GM12878 (cell line): ENCODE measurements around the gene ATXN1. TPM values are rescaled to one million over a fixed set of nuclear protein-coding genes. Genes with fewer than 3 reads are reported as not detected.

ENCODE experiments used
- ATAC-seq: fragments of 200-7000 bp; cut with Tn5 transposase; 3 replicates; pipeline ENCODE4 v1.9.1; 2020; ENCODE audit warnings: mild to moderate bottlenecking, moderate library complexity
- BruUV-seq: library from RNA; stranded (reverse); fragments of 400-500 nt; replicated peaks from 2 replicates; lab custom pipeline; 2021; lab: Mats Ljungman, UMichigan
- CTCF ChIA-PET: fragments of 300-600 bp; sonication (Branson Sonifier 250); formaldehyde crosslinking; extraction: SDS; loops from one replicate; lab custom pipeline; 2021; ENCODE audit warnings: inconsistent platforms; lab: Yijun Ruan, JAX
- POLR2A ChIA-PET: fragments of 350-600 bp; formaldehyde crosslinking; extraction: SDS; loops from one replicate; lab custom pipeline; 2021; ENCODE audit warnings: inconsistent platforms; lab: Charles Lee
- RAD21 ChIA-PET: fragments of 300-600 bp; sonication (Branson Sonifier 250); formaldehyde crosslinking; loops from one replicate; lab custom pipeline; 2023; ENCODE audit warnings: antibody characterized with exemption; ENCODE audit not compliant: unreplicated experiment; lab: Charles Lee
- SMC1A ChIA-PET: fragments of 300-600 bp; sonication (Branson Sonifier 250); formaldehyde crosslinking; loops from one replicate; lab custom pipeline; 2023; ENCODE audit not compliant: unreplicated experiment, uncharacterized antibody; lab: Charles Lee
- DNase-seq: peaks from one replicate; pipeline ENCODE4 v3.0.0-alpha.2; 2011; ENCODE audit warnings: low read depth, low spot score
- FAIRE-seq: peaks from 3 replicates; lab custom pipeline; 2011; peaks lifted over from hg19 to GRCh38; lab: Jason Lieb, UNC
- H2AFZ ChIP-seq: 2 replicates; pipeline ENCODE4 v1.6.0; 2011; ENCODE audit warnings: low read depth, low read length, control low read depth; ENCODE audit not compliant: control insufficient read depth
- H3K27ac ChIP-seq: 2 replicates; pipeline ENCODE4 v1.5.1; 2011; ENCODE audit warnings: control low read depth; ENCODE audit not compliant: control insufficient read depth, insufficient read depth
- H3K27me3 ChIP-seq, 2 experiments: replicated peaks in 1 of 2; 2 replicates each; pipeline versions ENCODE4 v1.6.0 to v1.6.1; 2011; ENCODE audit warnings: low read length in 1 of 2; ENCODE audit not compliant: control insufficient read depth in 2 of 2, insufficient read depth in 2 of 2
- H3K36me3 ChIP-seq, 2 experiments: 2 replicates each; pipeline ENCODE4 v1.5.1; 2011; ENCODE audit warnings: low read length in 1 of 2; ENCODE audit not compliant: control insufficient read depth in 2 of 2, insufficient read depth in 2 of 2
- H3K4me1 ChIP-seq: 2 replicates; pipeline ENCODE4 v1.6.1; 2011; ENCODE audit warnings: mild to moderate bottlenecking, low read length, moderate library complexity, mixed read lengths; ENCODE audit not compliant: control insufficient read depth, insufficient read depth
- H3K4me2 ChIP-seq: 2 replicates; pipeline ENCODE4 v1.6.0; 2011; ENCODE audit warnings: control low read depth; ENCODE audit not compliant: control insufficient read depth, insufficient read depth
- H3K4me3 ChIP-seq: fragments of 200-600 bp; sonication (generic); 2 replicates; pipeline ENCODE4 v1.5.1; 2016
- H3K79me2 ChIP-seq: 2 replicates; pipeline ENCODE4 v1.6.0; 2011; ENCODE audit warnings: low read length; ENCODE audit not compliant: control insufficient read depth, insufficient read depth
- H3K9ac ChIP-seq: 2 replicates; pipeline ENCODE4 v1.8.0; 2011; ENCODE audit warnings: low read length, control low read depth, mixed read lengths; ENCODE audit not compliant: control insufficient read depth, insufficient read depth
- H3K9me3 ChIP-seq: replicated peaks from 3 replicates; pipeline ENCODE4 v1.5.1; 2011; ENCODE audit warnings: mild to moderate bottlenecking, low read length; ENCODE audit not compliant: control insufficient read depth, insufficient read depth
- H4K20me1 ChIP-seq: 2 replicates; pipeline ENCODE4 v1.6.0; 2011; ENCODE audit not compliant: control insufficient read depth, insufficient read depth
- CREB1 ChIP-seq: IDR thresholded peaks from 2 replicates; pipeline ENCODE4 v1.6.1; 2012; ENCODE audit warnings: low read depth, mild to moderate bottlenecking, inconsistent platforms
- MEF2A ChIP-seq: IDR thresholded peaks from 2 replicates; pipeline ENCODE4 v1.6.1; 2011; ENCODE audit warnings: low read depth, mild to moderate bottlenecking, low read length, moderate library complexity; ENCODE audit not compliant: insufficient read depth
- PML ChIP-seq: IDR thresholded peaks from 2 replicates; pipeline ENCODE4 v1.6.1; 2012; ENCODE audit warnings: low read length, inconsistent platforms
- POLR2A ChIP-seq: IDR thresholded peaks from 2 replicates; pipeline ENCODE4 v1.6.1; 2011; ENCODE audit warnings: low read depth, mild to moderate bottlenecking, low read length
- POLR2AphosphoS5 ChIP-seq: IDR thresholded peaks from 2 replicates; pipeline ENCODE4 v1.6.1; 2011; ENCODE audit warnings: mild to moderate bottlenecking, low read length, inconsistent platforms
- RELA ChIP-seq: fragments of 450-650 bp; IDR thresholded peaks from 2 replicates; pipeline ENCODE4 v1.8.0; 2014; ENCODE audit warnings: borderline replicate concordance; ENCODE audit not compliant: partially characterized antibody
- RFX5 ChIP-seq: IDR thresholded peaks from 2 replicates; pipeline ENCODE4 v1.6.1; 2011; ENCODE audit warnings: low read depth, low read length, improper control_type of control experiment
- SMAD1 ChIP-seq: fragments of 450-650 bp; IDR thresholded peaks from 2 replicates; pipeline ENCODE4 v1.6.1; 2018; ENCODE audit warnings: mild to moderate bottlenecking, low read depth; ENCODE audit not compliant: partially characterized antibody
- WGBS: methylation state at CpG from one replicate; pipeline ENCODE4 v1.1.6; 2016; ENCODE audit warnings: low lambda C conversion rate; ENCODE audit not compliant: insufficient replicate concordance, insufficient coverage; ENCODE audit errors: missing lambda C conversion rate; 5-methylcytosine and 5-hydroxymethylcytosine counted together
- in situ Hi-C: fragments of 300-500 bp; cut with MboI; formaldehyde crosslinking; loops from 9 replicates; pipeline ENCODE4 v1.14.3; 2018; ENCODE audit warnings: mixed read lengths
- intact Hi-C: fragments of 100-400 bp; cut with micrococcal nuclease; formaldehyde crosslinking; loops from one replicate; pipeline ENCODE4 v1.14.2; 2022; ENCODE audit not compliant: unreplicated experiment
- polyA plus RNA-seq, 11 experiments: library from polyadenylated mRNA; depleted of rRNA in 4 of 11; unstranded in 6 of 11; stranded (reverse) in 5 of 11; fragments of >200 nt; fragmentation: Nextera tagmentation in 4 of 11; fragmentation: Illumina TruSeq in 1 of 11; extraction: Ambion mirVana in 4 of 11; extraction: Trizol in 1 of 11; gene quantifications; 1 replicate in 1 of 11; 2 replicates in 10 of 11; pipeline versions ENCODE4 v1.2.1 to v1.2.3, GENCODE V29; 2011 to 2016; ENCODE audit warnings: inconsistent platforms in 2 of 11, missing spikeins in 2 of 11, low read depth in 1 of 11
- total RNA-seq, 4 experiments: library from RNA; depleted of rRNA in 3 of 4; stranded (reverse); fragments of >200 nt in 3 of 4; fragmentation: Illumina TruSeq in 1 of 4; extraction: Trizol in 1 of 4; gene quantifications; 2 replicates each; pipeline versions ENCODE4 v1.2.1 to v1.2.3, GENCODE V29; 2013 to 2021

The ATXN1 gene
- total and polyA plus RNA-seq, 10 of the 15 experiments (the other 5 are each of a cell fraction or from before 2014, with no cell fraction given), result 12.2 to 51.2 (median 20.5) TPM

- ChIA-PET RAD21 (interaction anchor here (1.0 to 9.3 kb wide), 5 partner anchors 16 to 76 kb away, joined by 3 to 99 read pairs (median 9); no protein-coding TSS in a partner anchor), CTCF (interaction anchor here (0.6 to 5.3 kb wide), 4 partner anchors 11 to 496 kb away, joined by 3 to 23 read pairs (median 3); no protein-coding TSS in a partner anchor), POLR2A (interaction anchor here (1.3 to 3.2 kb wide), 3 partner anchors 18 to 36 kb away, joined by 3 to 36 read pairs (median 6); no protein-coding TSS in a partner anchor), SMC1A (interaction anchor here (1.4 to 15.6 kb wide), 5 partner anchors 13 to 53 kb away, joined by 3 to 314 read pairs (median 6); no protein-coding TSS in a partner anchor)
- Histone ChIP-seq H2AFZ (no peak overlapping the region; the same call in 1 of the 2 replicates), H3K27me3 (no peaks in the 10 kb centered on the region), H3K79me2 (peaks cover 23% of the 10 kb centered on the region), H3K4me2 (peak overlapping the region; percentile 36; the same call in 1 of the 2 replicates), H3K9me3 (no peaks in the 10 kb centered on the region; the same call in 2 of the 3 replicates), H3K36me3 (peaks cover 0 to 8% of the 10 kb centered on the region in 2 experiments; a peak in 2 of 4 replicates), H3K27ac (peak overlapping the region; percentile 61), H3K4me3 (no peak overlapping the region), H4K20me1 (no peaks in the 10 kb centered on the region), H3K4me1 (peaks cover 63% of the 10 kb centered on the region), H3K9ac (peak overlapping the region; percentile 9)
- FAIRE-seq (no peak), ATAC-seq (no peak), DNase-seq (no peak)
- in situ Hi-C loops (no loop called here), intact Hi-C loops (no loop called here)
- TF ChIP-seq CREB1 (peak; percentile 26; the same call in 1 of the 2 replicates), RELA (no peak), MEF2A (no peak), POLR2A (peak; percentile 12; the same call in 1 of the 2 replicates), PML (0 out of 2 replicates have a peak, but pooled peaks have one; percentile 34), POLR2AphosphoS5 (0 out of 2 replicates have a peak, but pooled peaks have one; percentile 38)
- BruUV-seq, result no TSS peak
- 46% methylated on average over 2 of the region's 2 CpGs for WGBS
Measured at GRCh38 chr6:16436550-16436949, 324.7 kb downstream of the ATXN1 start.

DNA sequence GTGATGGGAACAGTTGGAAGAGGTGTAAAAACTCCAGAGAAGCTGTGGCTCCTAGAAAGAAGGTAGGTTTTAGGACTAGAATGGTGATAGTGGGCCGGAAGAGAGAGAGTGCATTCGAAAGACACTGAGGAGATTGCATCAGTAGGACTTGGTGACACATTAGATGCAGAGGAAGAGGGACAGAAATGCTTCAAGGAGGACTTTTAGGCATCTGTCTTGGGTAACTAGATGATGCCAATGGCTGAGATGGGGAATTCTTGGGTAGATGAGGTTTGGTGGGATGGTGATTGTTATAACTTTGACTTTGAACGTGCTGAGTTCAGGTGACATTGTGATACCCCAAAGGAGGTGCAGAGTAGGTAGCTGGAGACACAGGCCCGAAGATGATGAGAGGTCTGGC lies 326.4 kb downstream of the ATXN1 start:
- no TSS peak for BruUV-seq

More for the DNA sequence above, 326.4 kb downstream of the ATXN1 start:
- peaks cover 0 to 9% of the 10 kb centered on the region in 2 experiments; a peak in 3 of 4 replicates for H3K36me3 ChIP-seq
- H4K20me1 ChIP-seq, result no peaks in the 10 kb centered on the region
- H3K79me2 ChIP-seq, result peaks cover 19% of the 10 kb centered on the region
- H3K4me2 ChIP-seq, result no peak overlapping the region
- H3K4me1 ChIP-seq, result peaks cover 67% of the 10 kb centered on the region
- no peak for TF ChIP-seq SMAD1
- no peak for TF ChIP-seq RFX5
- in situ Hi-C loops, result no loop called here
- POLR2A ChIA-PET, result interaction anchor here (0.6 to 2.5 kb wide), 4 partner anchors 11 to 279 kb away, joined by 4 to 6 read pairs (median 5); no protein-coding TSS in a partner anchor
- H2AFZ ChIP-seq, result no peak overlapping the region
- ATAC-seq (no peak), FAIRE-seq (no peak), DNase-seq (no peak)
- SMC1A ChIA-PET, result interaction anchor here (1.1 to 15.6 kb wide), 6 partner anchors 11 to 49 kb away, joined by 3 to 314 read pairs (median 14); no protein-coding TSS in a partner anchor
- H3K27ac ChIP-seq, result 0 out of 2 replicates have a peak overlapping the region, but pooled peaks have one; percentile 20
- no peak overlapping the region for H3K9ac ChIP-seq
- H3K4me3 ChIP-seq, result no peak overlapping the region
- RAD21 ChIA-PET, result interaction anchor here (1.1 to 9.3 kb wide), 3 partner anchors 10 to 36 kb away, joined by 3 to 99 read pairs (median 4); no protein-coding TSS in a partner anchor
- no peaks in the 10 kb centered on the region; the same call in 2 of the 3 replicates for H3K9me3 ChIP-seq
- WGBS, result 96% methylated on average over 4 of the region's 4 CpGs
- CTCF ChIA-PET, result interaction anchor here (1.4 to 4.1 kb wide), 3 partner anchors 11 to 21 kb away, joined by 4 to 18 read pairs (median 4); no protein-coding TSS in a partner anchor
- intact Hi-C loops, result no loop called here
- H3K27me3 ChIP-seq, result no peaks in the 10 kb centered on the region
